DOHH2 (cell line): ENCODE data around the gene MARVELD1.

Source experiments
- EZH2phosphoT487 ChIP-seq: fragments of 200-600 bp; sonication (generic); IDR thresholded peaks from 2 replicates; pipeline ENCODE4 v1.6.1; 2017; ENCODE audit warnings: borderline replicate concordance, mild to moderate bottlenecking, antibody characterized with exemption, low read length, moderate library complexity, mixed read lengths
- TF ChIP-seq, protein P1 (sequence below): fragments of 200-600 bp; sonication (generic); IDR thresholded peaks from one replicate; pipeline ENCODE4 v1.5.1; 2014; ENCODE audit warnings: antibody characterized with exemption, mild to moderate bottlenecking, low read depth, low read length; ENCODE audit not compliant: poor library complexity, severe bottlenecking

DNA sequence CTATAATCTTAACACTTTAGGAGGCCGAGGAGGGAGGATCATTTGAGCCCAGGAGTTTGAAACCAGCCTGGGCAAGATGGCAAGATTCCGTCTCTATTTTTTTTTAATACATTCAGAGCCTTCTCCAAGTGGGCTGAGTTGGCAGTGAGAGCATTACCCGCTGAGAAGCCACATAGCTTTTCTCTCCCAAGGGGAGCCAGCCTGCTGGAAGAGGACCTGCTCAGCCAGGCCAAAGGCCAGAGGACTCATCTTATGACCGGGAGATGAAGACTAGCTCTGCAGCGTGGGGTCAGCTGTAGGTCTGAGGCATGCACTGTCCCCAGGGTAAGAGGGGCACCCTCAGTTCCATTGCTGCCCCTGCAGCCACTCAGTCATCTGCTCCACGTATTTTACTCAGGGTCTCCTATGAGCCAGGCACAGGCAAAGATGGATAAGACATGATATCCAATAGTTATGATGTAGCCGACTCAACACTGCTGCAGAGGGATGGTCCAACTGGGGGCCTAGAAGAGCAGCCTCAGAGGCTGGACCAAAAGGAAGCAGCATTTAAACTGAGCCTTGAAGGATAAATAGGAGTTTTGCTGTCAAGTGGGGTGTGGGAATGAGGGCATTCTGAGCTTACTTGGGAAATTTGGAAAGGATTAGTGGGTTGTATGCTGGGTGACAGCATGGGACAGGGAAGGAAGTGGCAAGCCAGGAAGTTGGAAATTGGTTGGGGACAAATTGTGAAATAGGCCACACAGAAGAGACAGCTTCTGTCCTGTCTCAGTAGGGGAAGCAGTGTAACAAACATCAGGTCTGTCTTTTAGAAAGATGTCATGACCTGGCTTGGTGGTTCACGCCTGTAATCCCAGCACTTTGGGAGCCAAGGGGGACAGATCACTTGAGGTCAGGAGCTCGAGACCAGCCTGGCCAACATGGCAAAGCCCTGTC lies 1.6 kb upstream of the MARVELD1 start:
- TF ChIP-seq, protein P1, sequence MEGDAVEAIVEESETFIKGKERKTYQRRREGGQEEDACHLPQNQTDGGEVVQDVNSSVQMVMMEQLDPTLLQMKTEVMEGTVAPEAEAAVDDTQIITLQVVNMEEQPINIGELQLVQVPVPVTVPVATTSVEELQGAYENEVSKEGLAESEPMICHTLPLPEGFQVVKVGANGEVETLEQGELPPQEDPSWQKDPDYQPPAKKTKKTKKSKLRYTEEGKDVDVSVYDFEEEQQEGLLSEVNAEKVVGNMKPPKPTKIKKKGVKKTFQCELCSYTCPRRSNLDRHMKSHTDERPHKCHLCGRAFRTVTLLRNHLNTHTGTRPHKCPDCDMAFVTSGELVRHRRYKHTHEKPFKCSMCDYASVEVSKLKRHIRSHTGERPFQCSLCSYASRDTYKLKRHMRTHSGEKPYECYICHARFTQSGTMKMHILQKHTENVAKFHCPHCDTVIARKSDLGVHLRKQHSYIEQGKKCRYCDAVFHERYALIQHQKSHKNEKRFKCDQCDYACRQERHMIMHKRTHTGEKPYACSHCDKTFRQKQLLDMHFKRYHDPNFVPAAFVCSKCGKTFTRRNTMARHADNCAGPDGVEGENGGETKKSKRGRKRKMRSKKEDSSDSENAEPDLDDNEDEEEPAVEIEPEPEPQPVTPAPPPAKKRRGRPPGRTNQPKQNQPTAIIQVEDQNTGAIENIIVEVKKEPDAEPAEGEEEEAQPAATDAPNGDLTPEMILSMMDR, result no peak
- TF ChIP-seq EZH2phosphoT487, result no peak
